Epithelial cell of proximal tubule (primary cell): ENCODE measurements around the gene APOL6. TPM values are rescaled to one million over a fixed set of nuclear protein-coding genes. Genes with fewer than 3 reads are reported as not detected.
"Not testable (repeated sequence)": the region's sequence is repeated elsewhere in the genome, so short reads cannot be mapped to it uniquely, and the experiment has no call there.

Source experiments
- DNase-seq: peaks from one replicate; pipeline ENCODE4 v3.0.0-alpha.2; 2011; ENCODE audit warnings: low read depth
- H3K4me3 ChIP-seq: 2 replicates; pipeline ENCODE4 v1.5.1; 2011; ENCODE audit warnings: low read depth, mild to moderate bottlenecking, low read length
- total RNA-seq: library from RNA; depleted of rRNA; stranded (reverse); fragments of >200 nt; gene quantifications from 2 replicates; pipeline ENCODE4 v1.2.3, GENCODE V29; 2015
- TF ChIP-seq, protein P1 (sequence below): conservative IDR thresholded peaks from 2 replicates; pipeline ENCODE4 v1.5.1; 2012; ENCODE audit warnings: low read depth, mild to moderate bottlenecking, low read length

Gene APOL6
- total RNA-seq, 1 donor from 2014 or later: 6.5 TPM

GRCh38 chr22:35685731-35686130, 37.5 kb downstream of the APOL6 start:
- DNase-seq: no peak
- TF ChIP-seq, protein P1, sequence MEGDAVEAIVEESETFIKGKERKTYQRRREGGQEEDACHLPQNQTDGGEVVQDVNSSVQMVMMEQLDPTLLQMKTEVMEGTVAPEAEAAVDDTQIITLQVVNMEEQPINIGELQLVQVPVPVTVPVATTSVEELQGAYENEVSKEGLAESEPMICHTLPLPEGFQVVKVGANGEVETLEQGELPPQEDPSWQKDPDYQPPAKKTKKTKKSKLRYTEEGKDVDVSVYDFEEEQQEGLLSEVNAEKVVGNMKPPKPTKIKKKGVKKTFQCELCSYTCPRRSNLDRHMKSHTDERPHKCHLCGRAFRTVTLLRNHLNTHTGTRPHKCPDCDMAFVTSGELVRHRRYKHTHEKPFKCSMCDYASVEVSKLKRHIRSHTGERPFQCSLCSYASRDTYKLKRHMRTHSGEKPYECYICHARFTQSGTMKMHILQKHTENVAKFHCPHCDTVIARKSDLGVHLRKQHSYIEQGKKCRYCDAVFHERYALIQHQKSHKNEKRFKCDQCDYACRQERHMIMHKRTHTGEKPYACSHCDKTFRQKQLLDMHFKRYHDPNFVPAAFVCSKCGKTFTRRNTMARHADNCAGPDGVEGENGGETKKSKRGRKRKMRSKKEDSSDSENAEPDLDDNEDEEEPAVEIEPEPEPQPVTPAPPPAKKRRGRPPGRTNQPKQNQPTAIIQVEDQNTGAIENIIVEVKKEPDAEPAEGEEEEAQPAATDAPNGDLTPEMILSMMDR: no peak
- H3K4me3 ChIP-seq: no peak overlapping the region

GRCh38 chr22:35686298-35686697, 38.1 kb downstream of the APOL6 start:
- DNase-seq: no peak
- TF ChIP-seq, protein P1: no peak
- no peak overlapping the region for H3K4me3 ChIP-seq

- TF ChIP-seq, protein P1: no peak
- DNase-seq: no peak
- H3K4me3 ChIP-seq: no peak overlapping the region
Observed at GRCh38 chr22:35687461-35687860, 39.2 kb downstream of the APOL6 start.

DNA sequence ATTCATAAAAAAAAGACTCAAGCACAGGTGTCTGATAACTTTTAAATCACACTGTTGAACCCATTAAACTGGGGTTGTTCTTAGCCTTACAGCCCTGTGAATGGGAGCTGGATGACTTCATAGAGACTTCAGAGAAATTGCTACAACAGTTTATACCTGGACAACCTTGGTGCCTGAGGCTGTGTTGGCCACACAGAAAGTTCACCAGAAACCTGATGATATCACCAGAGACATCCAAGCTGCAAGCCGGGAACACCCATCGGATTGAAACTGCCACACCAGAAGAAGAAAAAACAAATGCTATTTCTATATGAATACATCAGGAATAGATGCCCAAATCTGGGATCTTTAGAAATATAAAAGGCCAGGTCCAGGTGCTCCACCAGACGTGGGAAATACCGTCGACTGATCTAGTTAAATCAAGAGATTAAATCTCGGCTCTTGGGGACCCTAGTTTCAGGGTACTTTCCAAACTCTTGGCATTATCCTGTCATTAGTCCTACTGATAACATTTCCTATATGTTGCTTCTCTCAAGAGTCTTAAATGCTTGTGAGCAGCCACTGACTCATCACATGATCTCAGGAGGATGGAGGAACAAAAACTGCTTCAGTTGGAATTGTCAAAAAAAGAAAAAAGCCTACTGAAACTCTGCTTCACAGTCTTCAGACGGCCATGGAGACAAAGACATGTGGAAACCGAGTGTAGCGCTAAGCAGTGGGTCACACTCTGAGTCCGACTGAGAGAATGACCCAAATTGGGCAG, 40.8 kb downstream of the APOL6 start:
- DNase-seq: no peak
- TF ChIP-seq, protein P1: no peak

GRCh38 chr22:35690001-35690400, 41.8 kb downstream of the APOL6 start:
- TF ChIP-seq, protein P1: no peak
- H3K4me3 ChIP-seq: no peak overlapping the region

More for the DNA sequence above, 40.8 kb downstream of the APOL6 start:
- H3K4me3 ChIP-seq: no peak overlapping the region

DNA sequence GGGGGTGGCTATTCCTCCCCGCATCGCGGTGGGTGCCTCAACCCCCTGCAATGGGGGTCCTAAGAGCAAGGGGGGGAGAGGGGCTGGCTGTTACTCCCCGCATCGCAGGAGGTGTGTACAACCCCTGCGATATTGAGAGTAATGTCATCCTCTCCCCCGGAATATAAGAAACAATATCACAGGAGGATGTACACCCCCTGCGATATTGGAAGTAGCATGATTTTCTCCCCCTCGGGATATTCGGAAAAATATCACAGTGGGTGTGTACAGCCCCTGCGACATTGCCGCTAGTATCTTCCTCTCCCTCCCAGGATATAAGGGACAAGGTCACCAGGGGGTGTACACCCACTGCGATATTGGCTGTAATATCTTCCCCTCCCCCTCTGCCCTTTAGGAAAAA, 47.0 kb downstream of the APOL6 start:
- DNase-seq: no peak
- TF ChIP-seq, protein P1: no peak

More at GRCh38 chr22:35690001-35690400, 41.8 kb downstream of the APOL6 start:
- no peak for DNase-seq

GRCh38 chr22:35697142-35697541, 48.9 kb downstream of the APOL6 start:
- no peak for DNase-seq
- no peak overlapping the region for H3K4me3 ChIP-seq
- TF ChIP-seq, protein P1: no peak

More for the DNA sequence above, 47.0 kb downstream of the APOL6 start:
- no peak overlapping the region for H3K4me3 ChIP-seq

DNA sequence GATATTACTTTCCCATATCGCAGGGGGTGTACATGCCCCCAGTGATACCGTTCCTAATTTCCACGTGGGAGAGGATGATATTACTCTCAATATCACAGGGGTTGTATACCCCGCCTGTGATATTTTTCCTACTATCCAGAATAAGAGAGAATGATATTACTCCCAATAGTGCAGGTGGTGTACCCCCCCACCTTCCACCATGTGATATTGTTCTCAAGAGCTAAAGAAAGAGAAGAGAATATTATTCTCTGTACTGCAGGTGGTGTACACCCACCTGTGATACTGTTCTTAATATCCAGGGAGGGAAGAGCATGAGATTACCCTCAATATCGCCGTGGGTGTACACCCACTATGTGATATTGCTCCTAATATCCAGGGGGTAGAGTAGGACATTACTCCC, 51.6 kb downstream of the APOL6 start:
- H3K4me3 ChIP-seq, DNase-seq: not testable (repeated sequence)
